ENCODE results near the gene YWHAE.

DNA sequence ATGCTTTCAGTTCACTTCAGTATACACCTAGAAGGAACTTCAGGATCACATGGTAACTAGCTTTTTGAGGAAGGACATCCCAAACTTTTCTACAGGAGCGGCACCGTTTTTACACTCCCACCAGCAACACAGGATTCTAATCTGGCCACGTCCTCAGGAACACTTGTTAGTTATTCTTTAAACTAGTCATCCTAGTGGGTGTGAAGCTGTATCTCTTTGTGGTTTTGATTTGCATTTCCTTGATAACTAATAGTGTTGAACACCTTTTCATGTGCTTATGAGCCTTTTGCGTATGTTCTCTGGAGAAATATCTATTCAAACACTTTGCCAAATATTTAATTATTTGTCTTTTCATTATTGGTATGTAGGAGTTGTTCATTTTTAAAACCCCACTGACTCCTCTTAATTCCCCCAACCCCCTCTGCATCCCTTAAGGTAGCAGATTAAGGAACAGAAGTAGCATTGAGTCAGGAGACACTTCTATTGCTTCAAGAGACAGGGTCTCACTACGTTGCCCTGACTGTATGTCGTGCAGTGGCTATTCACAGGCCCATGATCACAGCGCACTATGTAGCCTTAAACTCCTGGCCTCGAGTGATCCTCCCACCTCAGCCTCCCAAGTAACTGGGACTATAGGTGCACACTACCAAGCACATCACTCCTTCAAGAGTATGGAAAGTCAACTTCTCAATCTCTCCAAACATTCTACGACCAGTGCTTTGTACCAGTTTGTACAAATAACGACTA, 25.4 kb downstream of the YWHAE start:
- TF ChIP-seq TARDBP (IDR thresholded peaks at IDR 0.05) (no peak), FOXK2 (IDR thresholded peaks at IDR 0.05) (no peak), FOXM1 (IDR thresholded peaks at IDR 0.05; ENCODE audit: borderline replicate concordance) (no peak), ZNF384 (IDR thresholded peaks at IDR 0.05) (no peak), BHLHE40 (IDR thresholded peaks at IDR 0.05; ENCODE audit: borderline replicate concordance) (no peak), SUZ12 (IDR thresholded peaks at IDR 0.05) (no peak), ARNT (IDR thresholded peaks at IDR 0.05) (no peak), NFRKB (IDR thresholded peaks at IDR 0.05) (no peak), ELF4 (IDR thresholded peaks at IDR 0.05) (no peak), SP1 (IDR thresholded peaks at IDR 0.05) (no peak), CTBP1 (IDR thresholded peaks at IDR 0.05; ENCODE audit: borderline replicate concordance) (no peak), HDGF (IDR thresholded peaks at IDR 0.05; ENCODE audit: borderline replicate concordance) (no peak), PKNOX1 (IDR thresholded peaks at IDR 0.05) (no peak), LEF1 (IDR thresholded peaks at IDR 0.05; ENCODE audit: borderline replicate concordance) (no peak)

Measured in HEK293T (cell line).